ENCODE measurements around the gene PRKCB.

Gene PRKCB

DNA sequence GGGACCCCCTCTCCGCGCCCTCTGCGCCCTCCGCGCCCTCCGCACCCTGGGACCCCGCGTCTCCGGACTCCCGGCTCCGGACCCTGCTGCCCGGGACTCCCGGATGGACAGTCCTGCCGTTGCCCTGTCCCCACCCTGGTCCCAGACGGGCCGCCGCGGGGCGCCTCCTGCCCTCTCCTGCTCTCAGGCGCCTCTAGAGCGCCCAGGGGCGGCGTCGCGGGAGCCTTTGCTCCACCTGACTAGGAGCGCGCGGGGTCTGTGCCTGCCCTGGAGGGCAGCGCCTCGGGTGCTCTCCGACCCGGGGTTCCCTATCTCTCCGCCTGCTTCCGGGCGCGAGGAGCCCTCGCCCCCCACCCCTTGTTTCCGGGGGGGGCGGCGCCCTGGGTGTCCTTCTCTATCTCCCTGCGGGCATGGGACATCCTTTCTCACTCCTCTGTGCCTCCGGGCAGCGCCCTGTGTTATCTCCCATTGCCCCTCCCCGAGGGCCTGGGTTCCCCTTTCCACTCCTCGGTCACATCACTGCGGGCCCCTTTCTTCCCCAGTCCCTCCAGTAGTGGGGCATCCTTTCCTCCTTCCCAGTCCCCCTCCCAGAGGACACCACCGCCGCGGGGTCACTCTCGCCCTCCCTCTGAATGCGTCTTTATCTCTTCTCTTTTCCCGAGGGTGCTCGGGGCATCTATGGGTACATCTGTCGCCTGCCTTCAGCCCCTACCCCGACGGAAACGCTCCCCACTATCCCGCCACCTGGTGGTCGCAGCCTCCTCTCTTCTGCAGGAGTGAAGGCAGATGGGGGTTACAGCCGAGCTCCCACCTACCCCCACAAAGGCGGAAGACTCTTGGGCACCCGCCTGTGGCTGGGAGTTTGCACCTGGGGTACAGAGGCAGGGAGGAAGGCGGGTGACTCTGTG is 875 bp downstream of the PRKCB start:
- DNase-seq: no peak

DNA sequence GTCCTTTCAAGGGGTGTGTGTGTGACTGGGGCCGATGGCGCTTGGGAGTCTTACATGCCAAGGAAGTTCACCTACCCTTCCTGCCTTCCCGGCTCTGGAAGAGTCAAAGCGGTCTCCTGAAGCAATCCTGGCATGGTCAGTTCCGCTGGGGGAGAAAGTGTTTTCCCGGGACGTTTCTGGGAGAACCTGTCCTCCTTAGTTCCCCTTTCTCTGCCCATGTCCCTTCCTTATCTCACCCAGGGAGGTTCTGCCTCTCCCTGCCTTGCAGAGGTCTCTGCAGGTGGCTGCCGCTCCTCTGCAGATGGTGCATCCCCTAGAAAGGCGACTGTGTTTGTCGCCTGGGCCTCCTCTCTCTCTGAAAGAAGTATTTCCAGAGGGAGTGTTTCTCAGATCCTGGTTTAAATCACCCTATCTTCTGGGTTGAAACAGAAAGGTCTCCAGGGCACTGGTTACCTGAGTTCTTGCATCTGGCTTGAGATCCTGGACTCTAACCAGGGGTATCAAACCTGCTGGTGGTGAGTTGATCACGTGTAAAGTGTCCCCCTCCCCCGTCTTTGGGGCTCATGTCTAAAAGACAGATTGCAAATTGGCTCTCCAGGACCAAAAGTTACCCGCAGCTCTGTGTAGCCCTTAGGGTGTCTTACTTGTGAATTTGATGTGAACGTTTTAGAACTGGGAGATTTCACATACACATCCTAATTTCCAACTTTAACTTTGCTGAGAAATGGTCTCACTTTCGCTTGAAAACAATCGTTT is 1.9 kb downstream of the PRKCB start:
- no peak for DNase-seq

DNA sequence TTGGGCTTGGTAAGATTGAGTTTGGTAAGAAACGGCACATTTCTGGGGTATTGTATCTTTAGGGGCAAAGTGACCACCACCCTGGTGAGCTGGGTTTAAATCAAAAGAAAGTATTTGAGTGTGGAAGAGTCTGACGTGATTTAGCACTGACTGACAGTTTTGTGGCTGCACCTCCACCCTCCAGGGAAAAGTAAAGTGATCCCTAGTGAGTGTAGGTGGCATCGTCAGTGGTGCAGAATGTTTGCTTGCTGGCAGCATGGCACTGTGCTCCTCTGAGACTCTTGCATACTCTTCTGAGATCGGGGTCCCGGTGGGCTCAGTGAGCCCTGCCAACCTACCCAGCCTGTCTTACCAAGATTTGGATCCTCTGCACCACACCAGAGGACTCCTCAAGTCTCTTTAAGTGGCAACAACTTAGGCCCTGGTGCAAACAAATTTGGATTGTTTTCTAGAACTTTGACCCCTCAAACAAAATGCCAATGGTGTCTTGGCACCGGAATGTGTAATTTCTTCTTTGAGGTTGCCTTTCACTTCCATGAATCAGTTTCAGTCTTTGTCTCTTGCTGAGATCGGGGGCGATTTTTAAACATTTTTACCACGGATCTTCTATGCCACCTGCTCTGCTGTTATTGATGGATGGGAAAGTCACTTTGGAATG is 2.8 kb downstream of the PRKCB start:
- DNase-seq: no peak

DNA sequence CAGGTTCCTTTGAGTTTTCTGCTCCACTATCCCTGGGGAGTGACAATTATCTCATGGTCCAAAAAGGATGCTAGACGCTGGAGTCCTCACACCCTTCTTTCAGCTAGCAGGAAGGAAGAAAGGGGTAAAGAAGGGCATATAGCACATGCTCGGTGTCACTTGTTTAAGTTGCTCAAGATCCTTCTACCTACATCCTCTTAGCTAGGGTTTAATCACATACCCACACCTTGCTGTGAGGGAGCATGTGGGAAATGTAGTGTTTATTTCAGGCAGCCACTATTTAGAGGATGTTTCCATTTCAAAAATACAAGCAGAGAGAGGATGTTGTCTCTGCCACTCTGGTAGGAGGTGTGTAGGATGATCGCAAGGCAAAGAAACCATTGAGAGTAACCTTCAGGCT is 4.5 kb downstream of the PRKCB start:
- DNase-seq: no peak

GRCh38 chr16:23842137-23842600 is 6.4 kb downstream of the PRKCB start:
- no peak for DNase-seq

GRCh38 chr16:23843143-23843542 is 7.4 kb downstream of the PRKCB start:
- DNase-seq: no peak

- no peak for DNase-seq
Observed at GRCh38 chr16:23847251-23847650, 11.5 kb downstream of the PRKCB start.

DNA sequence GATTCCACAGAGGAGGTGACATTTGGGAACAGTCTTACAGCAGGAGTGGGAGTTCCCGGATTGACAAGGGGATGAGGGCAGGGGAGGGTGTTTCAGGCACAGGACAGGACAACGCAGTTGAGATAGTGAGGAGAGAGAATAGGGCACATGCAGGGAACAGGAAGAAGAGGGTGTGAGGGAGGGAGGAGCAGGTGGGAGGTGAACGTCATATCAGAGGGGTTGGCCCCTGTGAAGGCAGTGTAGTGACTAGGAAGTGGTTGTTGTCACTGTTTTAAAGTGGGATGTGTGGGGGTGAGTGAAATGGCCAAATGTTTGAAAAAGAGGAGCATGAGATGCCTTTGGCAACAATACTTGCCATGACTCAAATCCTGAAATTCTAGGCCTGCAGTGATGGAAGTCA is 12.2 kb downstream of the PRKCB start:
- DNase-seq: no peak

- no peak for DNase-seq
Observed at GRCh38 chr16:23848958-23849357, 13.2 kb downstream of the PRKCB start.

DNA sequence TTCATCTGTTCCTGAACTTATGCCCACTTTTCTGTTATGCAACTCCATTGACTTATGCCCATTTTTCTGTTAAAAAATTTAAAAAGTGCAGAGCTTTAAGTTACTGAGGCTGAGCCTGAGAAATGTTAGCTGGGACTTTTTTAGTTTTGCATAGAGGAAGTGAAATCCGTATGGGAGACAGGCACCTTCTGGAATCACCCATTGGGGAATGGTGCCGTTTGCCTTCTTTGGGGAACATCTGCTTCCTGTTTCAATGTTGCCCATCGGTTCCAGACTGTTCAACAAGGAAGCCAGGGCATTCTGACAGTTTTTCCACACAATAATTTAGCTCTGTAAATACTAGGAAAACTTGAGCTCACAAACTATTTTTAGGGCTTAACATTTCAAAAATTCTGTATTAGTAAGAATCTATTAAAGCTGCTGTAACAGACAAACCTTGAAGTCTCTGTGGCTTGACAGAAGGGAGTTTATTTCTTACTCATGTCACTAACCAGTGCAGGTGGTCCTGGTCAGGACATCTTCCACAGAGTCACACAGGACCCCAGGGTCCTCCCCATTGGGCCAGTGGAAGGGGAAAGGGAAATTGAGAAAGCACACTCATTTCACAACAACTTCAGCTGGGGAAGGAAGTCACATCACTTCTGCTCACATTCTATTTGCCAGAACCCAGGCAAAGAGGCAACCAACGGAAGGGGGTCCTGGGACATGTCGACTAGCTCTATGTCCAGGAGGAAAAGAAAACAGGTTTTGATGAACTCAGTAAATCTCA is 17.2 kb downstream of the PRKCB start:
- no peak for DNase-seq

DNA sequence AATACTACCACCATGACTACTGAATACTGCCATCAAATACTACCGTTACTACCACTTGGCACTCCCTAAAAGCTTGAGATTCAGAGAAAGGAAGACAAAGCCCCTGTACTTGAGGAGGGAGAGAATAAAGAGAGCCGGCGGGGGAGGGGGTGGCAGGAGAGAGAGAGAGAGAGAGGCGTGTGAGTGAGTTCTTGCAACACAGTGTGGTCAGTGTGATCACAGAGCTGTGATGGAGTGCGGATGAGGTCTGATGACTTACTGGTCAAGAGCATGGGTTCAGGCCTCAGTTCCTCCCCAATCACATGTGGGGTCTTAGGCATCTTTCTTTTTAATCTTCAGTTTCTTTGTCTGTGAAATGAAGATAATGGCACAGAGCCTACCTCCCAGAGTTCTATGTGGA is 19.2 kb downstream of the PRKCB start:
- DNase-seq: no peak

DNA sequence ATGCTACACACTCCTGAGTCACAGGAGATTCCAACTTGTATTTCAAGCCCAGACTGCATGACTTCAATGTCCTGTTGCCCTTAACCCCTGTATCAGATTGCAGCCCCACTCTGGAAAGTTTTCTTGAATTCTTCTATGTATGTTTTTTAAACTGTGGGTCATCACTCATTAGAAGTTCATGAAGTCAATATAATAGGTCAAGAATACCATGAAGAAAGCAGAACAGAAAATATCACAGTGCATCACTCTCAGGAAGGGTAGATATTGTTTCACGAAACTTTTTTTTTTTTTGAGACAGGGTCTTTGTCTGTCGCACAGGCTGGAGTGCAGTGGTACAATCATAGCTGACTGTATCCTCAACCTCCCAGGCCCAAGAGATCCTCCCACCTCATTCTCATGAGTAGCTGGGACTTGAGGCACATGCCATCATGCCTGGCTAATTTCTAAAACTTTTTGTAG is 20.5 kb downstream of the PRKCB start:
- DNase-seq: no peak

DNA sequence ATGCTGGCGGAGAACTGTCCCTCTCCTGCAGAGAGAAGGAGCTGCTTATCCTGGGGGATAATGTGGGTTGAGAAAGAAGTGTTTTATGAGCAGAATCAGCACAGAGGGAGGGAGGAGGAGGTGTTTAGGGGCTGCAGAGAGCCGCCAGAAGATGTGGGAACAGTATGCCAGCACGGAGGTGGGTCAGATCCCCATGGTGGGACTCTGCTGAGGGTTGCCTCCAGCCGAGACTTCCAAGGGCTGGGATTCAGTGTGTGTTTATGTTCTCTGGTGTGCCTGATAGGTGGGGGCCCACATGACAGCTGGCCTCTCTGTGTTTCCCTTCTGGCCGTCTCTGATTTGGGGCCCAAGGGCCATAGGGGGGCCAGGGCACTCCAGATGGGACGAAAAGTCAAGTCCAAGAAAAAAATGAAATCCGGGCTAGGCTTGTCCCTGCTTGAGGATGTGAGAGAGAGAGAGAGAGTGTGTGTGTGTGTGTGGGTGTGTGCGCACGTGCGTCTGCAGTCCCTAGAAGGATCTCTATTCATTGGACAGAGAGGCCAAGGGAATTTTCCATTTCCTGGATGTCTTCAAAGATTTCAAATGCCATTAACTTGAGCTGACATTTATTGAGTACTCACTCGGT is 21.6 kb downstream of the PRKCB start:
- no peak for DNase-seq

DNA sequence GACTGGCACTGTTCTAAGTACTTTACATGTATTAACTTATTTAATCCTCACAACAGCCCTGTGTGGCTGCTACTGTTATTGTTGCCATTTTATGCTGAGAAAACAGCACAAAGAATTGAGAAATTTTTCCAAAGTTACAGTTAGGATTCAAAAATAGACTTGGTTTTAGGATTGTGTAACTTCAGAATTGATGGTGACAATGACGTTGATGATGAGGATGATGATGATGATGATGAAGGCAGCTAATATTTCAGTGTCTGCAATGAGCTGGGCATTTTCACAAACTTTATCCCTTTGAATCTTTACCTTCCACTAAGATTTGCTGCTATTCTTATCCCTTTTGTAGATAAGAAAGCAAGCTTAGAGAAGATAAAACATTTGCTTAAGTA is 22.1 kb downstream of the PRKCB start:
- no peak for DNase-seq

- no peak for DNase-seq
Observed at GRCh38 chr16:23858542-23858941, 22.8 kb downstream of the PRKCB start.

GRCh38 chr16:23859713-23860269 is 24.0 kb downstream of the PRKCB start:
- DNase-seq: no peak

DNA sequence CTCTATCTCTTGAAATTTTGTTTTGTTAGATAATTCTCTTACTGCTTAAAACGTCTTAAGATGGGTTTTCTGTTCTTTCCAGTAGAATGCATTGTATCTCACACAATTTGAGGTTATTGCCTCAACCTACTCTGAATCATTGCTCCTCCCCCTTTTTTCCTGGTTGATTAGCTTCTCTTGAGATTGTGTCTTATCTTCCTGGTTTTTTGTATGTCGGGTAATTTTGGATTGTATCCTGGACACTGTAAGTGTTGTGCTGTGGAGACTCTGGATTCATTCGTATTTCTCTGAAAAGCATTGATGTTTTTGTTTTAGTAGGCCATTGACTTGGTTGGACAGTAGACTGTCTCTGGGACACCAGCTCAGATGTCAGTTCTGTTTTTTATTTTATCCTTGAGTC is 26.1 kb downstream of the PRKCB start:
- no peak for DNase-seq

DNA sequence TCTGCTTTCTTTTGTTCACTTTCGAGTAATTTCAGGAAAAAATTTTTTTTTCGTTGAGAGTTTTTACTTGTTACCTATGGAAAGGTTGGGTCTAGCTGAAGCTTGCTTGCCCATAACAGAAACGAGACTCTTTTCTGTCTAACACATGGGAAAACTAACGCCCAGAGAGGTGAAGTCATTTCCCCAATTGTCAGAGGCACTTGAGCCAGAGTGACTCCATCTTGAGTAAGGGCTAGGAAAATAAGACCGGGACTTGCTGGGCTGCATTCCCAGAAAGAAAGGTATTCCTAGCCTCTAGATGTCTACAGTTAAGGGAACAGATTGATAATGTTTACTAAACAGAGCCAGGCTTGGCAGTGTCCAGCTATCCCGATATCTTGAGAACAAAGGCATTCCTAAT is 26.8 kb downstream of the PRKCB start:
- DNase-seq: no peak

GRCh38 chr16:23863511-23864422 is 28.0 kb downstream of the PRKCB start:
- DNase-seq: no peak

GRCh38 chr16:23865853-23866252 is 30.1 kb downstream of the PRKCB start:
- no peak for DNase-seq

GRCh38 chr16:23866621-23867020 is 30.8 kb downstream of the PRKCB start:
- DNase-seq: no peak
